ENCODE data around the gene ELOVL4. TPM values are rescaled to one million over a fixed set of nuclear protein-coding genes. Genes with fewer than 3 reads are reported as not detected.

Gene ELOVL4
- polyA plus RNA-seq (2013, experiment 1 of 2) = 10.7 TPM
- 11.6 TPM for polyA plus RNA-seq (2013, experiment 2 of 2)

DNA sequence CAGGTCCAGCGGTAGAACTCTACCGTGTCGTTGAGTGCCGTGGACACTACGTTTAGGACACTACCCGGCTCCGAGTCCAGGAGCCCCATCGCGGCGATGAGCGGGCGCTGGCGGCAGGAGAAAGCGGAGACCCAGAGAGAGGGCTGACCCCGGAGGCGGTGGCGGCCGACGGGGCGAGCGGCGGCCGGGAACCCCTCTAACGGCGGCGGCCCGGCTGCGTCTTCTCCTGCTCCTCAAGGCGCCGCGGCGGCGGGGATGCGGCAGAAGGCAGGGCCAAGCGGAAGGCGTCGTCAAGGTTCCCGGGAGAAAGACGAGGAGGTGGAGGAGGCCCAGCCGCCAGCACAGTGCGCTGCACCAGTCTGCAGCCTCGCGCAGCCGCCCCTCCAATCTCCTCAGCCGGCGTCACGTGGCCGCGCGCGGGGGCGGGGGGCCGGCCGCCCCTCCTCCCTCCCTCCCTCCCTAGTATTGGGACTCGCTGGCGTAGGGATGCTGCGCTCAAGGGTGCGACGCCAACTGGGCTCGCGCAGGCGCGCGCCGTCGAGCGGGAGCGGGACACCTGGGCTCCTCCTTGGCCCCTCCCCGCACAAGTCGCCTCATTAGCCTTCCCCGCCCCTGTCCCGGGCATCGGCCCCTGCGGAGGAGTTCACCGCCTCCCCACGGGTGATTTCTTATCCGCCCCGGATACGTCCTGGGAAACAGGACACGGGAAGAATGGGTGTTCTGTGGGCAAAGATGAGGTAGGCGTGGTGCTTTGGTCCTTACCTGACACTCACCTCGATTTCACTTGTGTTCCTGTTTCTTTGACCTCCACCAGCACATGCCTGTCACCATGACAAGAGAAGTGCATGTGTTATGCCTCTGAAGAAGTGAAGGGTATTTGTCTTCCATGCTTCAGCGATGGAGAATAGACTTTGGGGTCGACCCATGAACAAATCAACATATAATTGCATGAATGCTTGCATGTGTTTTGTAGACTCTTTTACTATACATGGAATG, at the start of gene ELOVL4:
TSS of gene ELOVL4 (minus strand) at position 363 of the 996 bp plus-strand sequence. CDS start at position 89, 274 bp downstream.
- Histone ChIP-seq H3K4me1 (ENCODE audit: control insufficient read depth, insufficient read depth, low read depth, low read length) (peaks cover 12% of the 10 kb centered on the region), H3K18ac (ENCODE audit: low read depth in 1 of 2, low read length in 2 of 2) (peak within 1 kb of the TSS; percentile 37 to 89), H2BK5ac (ENCODE audit: low read depth, low read length, poor library complexity, severe bottlenecking) (no peak within 1 kb of the TSS), H3K23ac (ENCODE audit: low read length in 2 of 2) (no peak within 1 kb of the TSS), H2BK15ac (ENCODE audit: low read depth, poor library complexity, severe bottlenecking) (peak within 1 kb of the TSS; percentile 60), H3K9ac (ENCODE audit: low read length) (peak within 1 kb of the TSS; percentile 81), H2AFZ (ENCODE audit: low read depth, low read length) (peak within 1 kb of the TSS; percentile 91), H2BK12ac (ENCODE audit: low read length in 2 of 2) (peak within 1 kb of the TSS in 1 of 2 experiments; percentile 48), H3K4me3 (ENCODE audit: insufficient read depth in 1 of 2, low read depth in 1 of 2, low read length in 2 of 2) (peak within 1 kb of the TSS; percentile 73 to 86), H3K27ac (ENCODE audit: low read length, poor library complexity, severe bottlenecking) (no peak within 1 kb of the TSS), H3K4me2 (ENCODE audit: low read length, poor library complexity, severe bottlenecking) (peak within 1 kb of the TSS; percentile 100), H4K8ac (ENCODE audit: low read length) (peak within 1 kb of the TSS; percentile 66), H3K27me3 (ENCODE audit: control insufficient read depth in 1 of 2, insufficient read depth in 1 of 2, low read length in 2 of 2) (no peaks in the 10 kb centered on the region), H3K79me1 (replicated peaks; ENCODE audit: low read length, poor library complexity, severe bottlenecking) (peaks cover 5% of the 10 kb centered on the region), H2BK120ac (ENCODE audit: low read depth, low read length) (no peak within 1 kb of the TSS), H3K9me3 (ENCODE audit: control insufficient read depth, low read length) (no peaks in the 10 kb centered on the region), H3K14ac (ENCODE audit: low read length in 2 of 2) (peak within 1 kb of the TSS in 1 of 2 experiments; percentile 90), H4K91ac (ENCODE audit: low read length) (no peak within 1 kb of the TSS), H3K36me3 (ENCODE audit: control insufficient read depth in 1 of 2, insufficient read depth in 2 of 2, low read depth in 1 of 2, low read length in 2 of 2) (no peaks in the 10 kb centered on the region), H3K4ac (ENCODE audit: low read depth in 1 of 2, low read length in 2 of 2) (peak within 1 kb of the TSS in 1 of 2 experiments; percentile 82), H2AK5ac (ENCODE audit: low read length, severe bottlenecking) (no peak within 1 kb of the TSS)
- WGBS = 3% methylated on average over 66 of the region's 84 CpGs
- DNase-seq = peak; percentile 78

DNA sequence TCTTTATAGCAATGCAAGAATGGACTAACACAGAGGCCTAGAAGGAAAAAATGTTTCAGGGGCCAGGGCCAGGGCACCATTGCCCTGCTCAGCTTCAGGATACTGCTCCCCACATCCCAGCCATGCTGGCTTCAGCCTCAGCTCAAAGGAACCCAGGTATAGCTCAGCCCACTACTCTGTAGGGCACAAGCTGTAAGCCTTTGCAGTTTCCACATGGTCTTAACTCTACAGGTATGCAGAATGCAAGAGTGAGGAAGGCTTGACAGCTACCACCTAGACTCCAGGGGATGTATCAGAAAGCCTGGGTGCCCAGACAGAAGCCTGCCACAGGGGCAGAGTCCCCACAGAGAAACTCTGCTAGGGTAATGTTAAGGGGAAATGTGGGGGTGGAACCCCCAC, 46.6 kb upstream of the ELOVL4 start:
- H3K36me3 ChIP-seq (ENCODE audit: control insufficient read depth in 1 of 2, insufficient read depth in 2 of 2, low read depth in 1 of 2, low read length in 2 of 2) = no peaks in the 10 kb centered on the region
- H4K8ac ChIP-seq (ENCODE audit: low read length) = no peak overlapping the region
- H3K23ac ChIP-seq (ENCODE audit: low read length in 2 of 2) = no peak overlapping the region
- peaks cover 9% of the 10 kb centered on the region for H3K9me3 ChIP-seq (ENCODE audit: control insufficient read depth, low read length)
- no peak overlapping the region for H2BK120ac ChIP-seq (ENCODE audit: low read depth, low read length)
- H3K18ac ChIP-seq (ENCODE audit: low read depth in 1 of 2, low read length in 2 of 2) = no peak overlapping the region
- H3K4me2 ChIP-seq (ENCODE audit: low read length, poor library complexity, severe bottlenecking) = no peak overlapping the region
- no peak overlapping the region for H3K14ac ChIP-seq (ENCODE audit: low read length in 2 of 2)
- H3K79me1 ChIP-seq (replicated peaks; ENCODE audit: low read length, poor library complexity, severe bottlenecking) = no peaks in the 10 kb centered on the region
- H2BK12ac ChIP-seq (ENCODE audit: low read length in 2 of 2) = no peak overlapping the region
- H2BK5ac ChIP-seq (ENCODE audit: low read depth, low read length, poor library complexity, severe bottlenecking) = no peak overlapping the region
- no peak overlapping the region for H4K91ac ChIP-seq (ENCODE audit: low read length)
- peaks cover 0 to 11% of the 10 kb centered on the region in 2 experiments for H3K27me3 ChIP-seq (ENCODE audit: control insufficient read depth in 1 of 2, insufficient read depth in 1 of 2, low read length in 2 of 2)
- H3K4me1 ChIP-seq (ENCODE audit: control insufficient read depth, insufficient read depth, low read depth, low read length) = no peaks in the 10 kb centered on the region
- no peak overlapping the region for H3K4ac ChIP-seq (ENCODE audit: low read depth in 1 of 2, low read length in 2 of 2)
- no peak for DNase-seq
- no peak overlapping the region for H2AK5ac ChIP-seq (ENCODE audit: low read length, severe bottlenecking)
- no peak overlapping the region for H3K27ac ChIP-seq (ENCODE audit: low read length, poor library complexity, severe bottlenecking)
- H2BK15ac ChIP-seq (ENCODE audit: low read depth, poor library complexity, severe bottlenecking) = no peak overlapping the region
- H2AFZ ChIP-seq (ENCODE audit: low read depth, low read length) = no peak overlapping the region
- H3K4me3 ChIP-seq (ENCODE audit: insufficient read depth in 1 of 2, low read depth in 1 of 2, low read length in 2 of 2) = no peak overlapping the region
- H3K9ac ChIP-seq (ENCODE audit: low read length) = no peak overlapping the region

DNA sequence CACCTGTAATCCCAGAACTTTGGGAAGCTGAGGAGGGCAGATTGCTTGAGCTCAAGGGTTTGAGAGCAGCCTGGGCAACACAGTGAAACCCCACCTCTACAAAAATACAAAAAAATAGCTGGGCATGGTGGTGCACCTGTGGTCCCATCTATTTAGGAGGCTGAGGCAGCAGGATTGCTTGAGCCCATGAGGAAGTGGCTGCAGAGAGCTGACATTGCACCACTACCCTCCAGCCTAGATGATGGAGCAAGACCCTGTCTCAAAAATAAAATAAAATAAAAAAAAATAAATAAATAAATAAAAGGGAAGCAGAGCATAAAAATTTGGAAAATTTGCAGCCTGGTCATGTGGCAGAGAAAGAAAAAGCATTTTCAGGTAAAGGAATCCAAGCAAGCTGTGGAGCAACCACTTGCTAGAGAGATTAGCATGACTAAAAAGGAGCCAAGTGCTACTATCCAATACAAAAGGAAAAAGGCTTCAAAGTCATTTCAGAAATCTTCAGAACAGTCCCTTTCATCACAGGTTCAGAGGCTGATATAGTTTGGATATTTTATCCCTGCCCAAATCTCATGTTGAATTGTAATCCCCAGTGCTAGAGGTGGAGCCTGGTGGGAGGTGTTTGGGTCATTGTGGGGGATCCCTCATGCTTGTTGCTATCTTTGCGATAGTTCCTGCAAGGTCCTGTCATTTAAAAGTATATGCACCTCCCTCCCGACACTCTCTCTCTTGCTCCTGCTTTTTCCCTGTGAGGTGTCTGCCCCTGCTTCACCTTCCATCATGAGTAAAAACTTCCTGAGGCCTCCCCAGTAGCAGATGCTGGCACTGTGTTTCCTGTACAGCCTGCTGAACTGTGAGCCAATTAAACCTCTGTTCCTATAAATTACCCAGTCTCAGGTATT, 45.9 kb upstream of the ELOVL4 start:
- no peak overlapping the region for H3K4me2 ChIP-seq (ENCODE audit: low read length, poor library complexity, severe bottlenecking)
- H3K27ac ChIP-seq (ENCODE audit: low read length, poor library complexity, severe bottlenecking) = no peak overlapping the region
- no peak overlapping the region for H2AK5ac ChIP-seq (ENCODE audit: low read length, severe bottlenecking)
- WGBS = 42% methylated on average over 2 of the region's 2 CpGs
- H2AFZ ChIP-seq (ENCODE audit: low read depth, low read length) = no peak overlapping the region
- peaks cover 5% of the 10 kb centered on the region for H3K9me3 ChIP-seq (ENCODE audit: control insufficient read depth, low read length)
- no peak overlapping the region for H2BK15ac ChIP-seq (ENCODE audit: low read depth, poor library complexity, severe bottlenecking)
- H3K27me3 ChIP-seq (ENCODE audit: control insufficient read depth in 1 of 2, insufficient read depth in 1 of 2, low read length in 2 of 2) = peaks cover 0 to 11% of the 10 kb centered on the region in 2 experiments
- H3K4me1 ChIP-seq (ENCODE audit: control insufficient read depth, insufficient read depth, low read depth, low read length) = no peaks in the 10 kb centered on the region
- H3K18ac ChIP-seq (ENCODE audit: low read depth in 1 of 2, low read length in 2 of 2) = no peak overlapping the region
- no peak overlapping the region for H3K23ac ChIP-seq (ENCODE audit: low read length in 2 of 2)
- H3K14ac ChIP-seq (ENCODE audit: low read length in 2 of 2) = no peak overlapping the region
- DNase-seq = no peak
- no peak overlapping the region for H2BK120ac ChIP-seq (ENCODE audit: low read depth, low read length)
- H3K4ac ChIP-seq (ENCODE audit: low read depth in 1 of 2, low read length in 2 of 2) = no peak overlapping the region
- no peak overlapping the region for H3K4me3 ChIP-seq (ENCODE audit: insufficient read depth in 1 of 2, low read depth in 1 of 2, low read length in 2 of 2)
- no peak overlapping the region for H2BK12ac ChIP-seq (ENCODE audit: low read length in 2 of 2)
- no peaks in the 10 kb centered on the region for H3K79me1 ChIP-seq (replicated peaks; ENCODE audit: low read length, poor library complexity, severe bottlenecking)
- no peak overlapping the region for H2BK5ac ChIP-seq (ENCODE audit: low read depth, low read length, poor library complexity, severe bottlenecking)
- H4K8ac ChIP-seq (ENCODE audit: low read length) = no peak overlapping the region
- H4K91ac ChIP-seq (ENCODE audit: low read length) = no peak overlapping the region
- no peaks in the 10 kb centered on the region for H3K36me3 ChIP-seq (ENCODE audit: control insufficient read depth in 1 of 2, insufficient read depth in 2 of 2, low read depth in 1 of 2, low read length in 2 of 2)
- no peak overlapping the region for H3K9ac ChIP-seq (ENCODE audit: low read length)
